HL-60/S4 (cell line): ENCODE results near the gene MRPL10.

Experiments
- in situ Hi-C: fragments of 300-500 bp; cut with MboI; formaldehyde crosslinking; loops from 2 replicates; pipeline ENCODE4 v1.14.3; 2022; ENCODE audit warnings: low sequenced_read_pairs

MRPL10 gene

GRCh38 chr17:47840742-47841487 is 9.6 kb upstream of the MRPL10 start, which contains the start of gene SCRN2:
SCRN2 (minus strand) TSS chr17:47841273; CDS start chr17:47840843, 430 bp downstream.
- in situ Hi-C loops, result loop anchor here (5.0 kb wide), 1 partner anchor 51 kb away; no protein-coding TSS in a partner anchor

DNA sequence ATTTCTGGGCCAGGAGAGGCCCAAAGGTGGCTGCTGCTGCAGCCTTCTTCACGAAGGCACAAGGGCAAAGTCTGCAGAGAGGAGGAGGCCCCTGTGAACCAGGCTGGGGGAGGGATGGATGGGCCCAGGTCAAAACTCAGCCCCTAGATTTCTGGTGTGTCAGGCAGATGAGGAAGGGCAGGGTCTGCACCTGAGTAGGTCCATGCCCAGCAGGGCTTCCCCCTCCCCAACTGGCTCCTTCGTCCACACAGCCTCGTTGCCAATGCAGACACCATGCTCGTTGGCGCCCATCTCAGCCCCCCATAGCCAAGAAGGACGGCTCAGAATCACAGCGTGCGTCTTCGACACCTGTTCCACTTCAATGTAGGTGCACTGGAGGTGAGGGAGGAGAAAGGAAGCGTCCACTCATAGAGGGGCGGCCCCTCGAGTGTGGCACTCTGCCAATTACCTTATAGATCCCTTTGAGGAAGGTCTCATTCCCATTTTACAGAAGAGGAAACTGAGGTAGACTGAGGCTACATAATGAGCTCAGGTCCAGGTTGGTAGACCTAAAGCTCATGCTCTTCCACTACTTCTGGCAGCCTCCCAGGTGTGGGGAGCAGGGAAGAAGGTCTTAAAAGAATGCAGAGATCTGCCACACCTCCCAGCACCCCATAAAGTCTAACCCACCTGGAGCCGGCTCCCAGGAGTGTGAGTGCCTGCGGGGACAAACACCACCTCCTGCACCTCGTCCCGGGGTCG is 8.8 kb upstream of the MRPL10 start:
- in situ Hi-C loops, result loop anchor here (5.0 kb wide), 1 partner anchor 52 kb away; no protein-coding TSS in a partner anchor

DNA sequence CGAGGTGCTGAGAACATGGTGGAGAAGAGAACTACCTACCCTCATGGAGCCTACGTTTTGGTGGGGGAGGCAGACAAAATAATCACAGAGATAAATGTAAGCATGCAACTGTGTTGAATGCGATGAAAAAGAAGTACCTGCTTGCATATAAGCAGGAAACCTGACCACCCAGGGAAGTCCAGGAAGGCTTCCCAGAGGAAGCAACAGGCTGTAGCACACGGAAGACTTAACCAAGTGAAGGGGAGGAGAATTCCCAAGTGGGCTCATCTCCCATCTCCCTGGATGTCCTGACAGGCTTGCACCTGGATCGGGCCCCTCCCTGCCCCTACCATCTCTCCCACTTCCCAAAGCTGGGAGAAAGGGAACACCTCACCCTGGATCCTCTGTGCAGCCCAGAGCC is 7.7 kb upstream of the MRPL10 start:
- in situ Hi-C loops, result loop anchor here (10.0 kb wide), 1 partner anchor 176 kb away; no protein-coding TSS in a partner anchor

GRCh38 chr17:47838636-47839035 is 7.3 kb upstream of the MRPL10 start:
- in situ Hi-C loops, result loop anchor here (10.0 kb wide), 1 partner anchor 176 kb away; no protein-coding TSS in a partner anchor

DNA sequence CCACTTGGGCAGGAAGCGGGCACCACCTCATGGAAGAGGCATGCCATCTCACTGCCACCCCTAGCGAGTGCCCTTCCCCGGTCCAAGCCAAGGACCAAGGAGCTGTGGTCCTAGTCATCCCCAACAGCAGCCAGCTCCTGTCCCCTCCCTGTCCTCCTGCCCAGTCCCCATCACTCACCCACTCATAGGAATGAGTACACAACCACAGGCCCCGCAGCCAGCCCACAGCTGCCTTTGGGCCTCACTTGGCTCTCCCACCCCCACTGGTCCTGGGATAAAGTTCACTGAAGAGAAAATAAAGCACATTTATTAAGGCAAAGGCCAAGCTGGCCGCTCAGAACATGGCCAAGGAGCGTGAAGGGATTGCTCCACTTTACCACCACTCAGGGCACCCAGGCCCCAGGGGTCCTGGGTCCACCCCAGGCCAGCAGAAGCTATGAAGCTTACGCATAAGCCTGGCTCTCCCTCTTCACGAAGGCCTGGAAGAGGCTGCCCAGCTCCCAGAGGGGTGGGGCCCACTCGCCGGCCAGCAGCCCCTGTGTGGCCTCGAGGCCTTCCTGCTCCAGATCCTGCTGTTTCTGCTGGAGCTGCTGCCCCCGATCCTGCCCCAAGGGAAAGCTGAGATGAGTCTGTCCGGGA is 6.2 kb upstream of the MRPL10 start:
- in situ Hi-C loops, result loop anchor here (10.0 kb wide), 1 partner anchor 177 kb away; no protein-coding TSS in a partner anchor

GRCh38 chr17:47836601-47837000 is 5.3 kb upstream of the MRPL10 start:
- in situ Hi-C loops, result loop anchor here (10.0 kb wide), 1 partner anchor 178 kb away; no protein-coding TSS in a partner anchor

- in situ Hi-C loops, result loop anchor here (10.0 kb wide), 1 partner anchor 180 kb away; no protein-coding TSS in a partner anchor
These were observed 3.4 kb upstream of the MRPL10 start for GRCh38 chr17:47834756-47835155.

GRCh38 chr17:47831934-47832327 is 590 bp upstream of the MRPL10 start:
- in situ Hi-C loops, result loop anchor here (10.0 kb wide), 1 partner anchor 183 kb away; no protein-coding TSS in a partner anchor

GRCh38 chr17:47830396-47831002 is 842 bp downstream of the MRPL10 start:
- in situ Hi-C loops, result loop anchor here (10.0 kb wide), 1 partner anchor 184 kb away; no protein-coding TSS in a partner anchor

DNA sequence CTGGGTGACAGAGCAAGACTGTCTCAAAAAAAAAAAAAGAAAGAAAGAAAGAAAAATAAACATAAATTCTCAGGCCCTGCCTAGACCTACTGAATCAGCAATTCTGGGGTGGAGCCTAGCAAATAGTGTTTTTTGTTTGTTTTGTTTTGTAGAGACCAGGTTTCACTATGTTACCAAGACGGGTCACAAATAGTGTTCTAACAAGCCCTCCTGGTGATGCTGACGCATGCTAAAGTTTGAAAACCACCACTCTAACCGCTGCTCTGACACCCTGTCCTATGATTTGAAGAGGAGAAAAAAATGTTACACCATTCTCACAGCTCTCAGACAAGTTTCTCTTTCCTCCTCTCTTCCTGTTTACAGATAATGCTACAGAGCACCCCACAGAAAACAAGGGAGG is 1.5 kb downstream of the MRPL10 start:
- in situ Hi-C loops, result loop anchor here (10.0 kb wide), 1 partner anchor 185 kb away; no protein-coding TSS in a partner anchor

DNA sequence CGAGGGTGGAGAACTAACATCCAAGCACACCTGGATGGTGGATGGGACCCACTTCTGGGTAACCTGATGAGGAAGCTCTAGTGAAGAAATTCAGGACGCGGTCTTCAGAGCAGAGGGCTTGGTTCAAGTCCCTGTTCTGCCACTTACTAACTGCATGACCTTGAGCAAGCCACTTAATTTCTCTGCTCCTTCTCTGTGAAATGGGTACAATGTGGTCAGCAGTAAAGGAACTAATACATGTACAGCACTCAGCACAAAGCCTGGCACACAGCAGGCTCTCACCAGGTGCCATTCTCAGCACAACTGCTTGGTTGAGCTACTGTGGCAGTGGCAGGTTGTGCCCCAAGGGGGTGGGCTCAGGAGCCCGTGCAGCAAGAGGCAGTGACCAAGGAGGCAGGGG is 7.8 kb downstream of the MRPL10 start:
- in situ Hi-C loops, result no loop called here

- in situ Hi-C loops, result no loop called here
These were observed 8.6 kb downstream of the MRPL10 start for GRCh38 chr17:47822785-47823184.

DNA sequence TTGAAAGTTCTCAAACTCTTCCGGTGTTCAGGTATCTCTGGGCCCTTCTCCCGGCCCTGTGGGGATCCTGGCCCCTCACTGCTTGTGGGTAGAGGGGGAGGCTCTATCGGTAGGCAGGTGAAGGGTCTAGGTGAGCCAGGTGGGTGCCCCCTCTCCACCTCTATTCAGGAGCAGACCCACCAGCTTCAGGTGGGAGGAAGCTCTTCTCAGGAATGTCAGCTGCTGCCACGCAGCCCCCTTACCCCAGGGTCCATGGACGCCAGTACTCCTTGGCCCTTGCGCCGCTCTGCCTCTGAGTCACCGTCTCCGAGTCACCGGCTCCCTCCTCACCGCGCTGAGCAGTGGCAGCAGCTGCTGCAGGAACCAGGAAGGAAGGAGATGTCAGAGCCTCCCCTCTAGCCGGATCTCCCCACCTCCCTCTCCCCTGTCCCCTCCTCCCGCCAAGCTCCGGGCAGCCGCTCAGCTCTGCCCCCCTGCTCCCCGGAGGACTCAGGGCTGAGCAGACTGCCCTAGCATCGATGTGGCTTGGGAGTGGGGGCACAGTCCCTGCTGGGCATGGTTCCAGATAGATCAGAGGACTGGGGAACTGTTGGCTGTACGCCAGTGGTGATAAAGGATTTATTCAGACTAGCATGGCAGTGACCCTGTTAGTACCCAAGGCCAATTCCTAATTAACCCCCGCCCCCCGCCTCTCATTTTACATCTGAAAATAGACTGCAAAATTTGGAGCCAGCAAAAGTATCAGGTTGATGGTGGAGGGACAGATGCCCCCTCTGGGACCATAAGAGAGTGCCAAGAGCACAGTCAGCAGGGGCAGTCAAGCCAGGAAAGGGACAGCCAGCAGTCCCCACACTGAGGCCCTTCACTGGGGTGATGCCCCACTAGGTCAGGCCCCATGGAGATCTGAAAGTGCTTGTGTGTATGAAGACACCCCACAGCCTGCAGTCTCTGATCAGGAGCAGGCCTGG is 9.6 kb downstream of the MRPL10 start, which contains the start of gene OSBPL7:
Gene OSBPL7, minus strand, starts transcription at position 371 of the 968 bp plus-strand sequence. CDS start 1,516 bp downstream, outside the sequence.
- in situ Hi-C loops, result no loop called here

- in situ Hi-C loops, result no loop called here
These were observed 10.3 kb downstream of the MRPL10 start for GRCh38 chr17:47821031-47821423.

DNA sequence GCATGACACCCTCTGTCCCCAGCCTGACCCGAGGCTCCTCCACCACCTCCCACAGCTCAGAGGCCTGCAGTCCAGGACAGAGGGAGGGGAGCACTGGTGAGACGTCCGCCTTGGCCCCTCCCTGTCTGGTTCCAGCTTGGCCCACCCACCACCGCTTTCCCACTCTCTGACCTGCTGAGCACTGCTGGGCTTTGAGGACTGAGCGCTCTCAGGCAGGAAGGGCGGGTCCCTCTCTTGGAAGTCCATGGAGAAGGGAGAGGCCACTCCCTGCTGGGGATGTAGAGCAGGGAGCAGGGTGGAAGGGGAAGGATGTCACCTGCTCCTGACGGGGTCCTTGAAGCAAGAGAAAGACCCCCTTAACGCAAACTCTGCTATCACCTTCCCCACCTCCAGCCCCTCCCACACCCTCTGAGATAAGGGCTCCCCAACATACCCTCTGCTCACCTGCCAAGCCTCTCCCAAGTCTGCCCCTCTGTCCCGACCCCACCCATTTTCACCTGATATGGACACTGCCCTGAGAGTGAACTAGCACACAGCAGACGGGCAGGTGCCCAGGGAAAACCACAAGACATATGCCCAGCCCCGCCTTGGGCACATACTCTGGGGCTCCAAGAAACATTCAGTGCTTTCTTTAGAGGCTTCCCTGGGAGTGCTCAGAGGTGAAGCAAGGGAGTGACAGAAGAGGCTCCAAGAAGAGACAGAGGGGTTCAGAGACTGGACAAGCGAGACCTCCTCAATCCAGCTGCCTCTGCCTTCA is 11.1 kb downstream of the MRPL10 start:
- in situ Hi-C loops, result no loop called here

DNA sequence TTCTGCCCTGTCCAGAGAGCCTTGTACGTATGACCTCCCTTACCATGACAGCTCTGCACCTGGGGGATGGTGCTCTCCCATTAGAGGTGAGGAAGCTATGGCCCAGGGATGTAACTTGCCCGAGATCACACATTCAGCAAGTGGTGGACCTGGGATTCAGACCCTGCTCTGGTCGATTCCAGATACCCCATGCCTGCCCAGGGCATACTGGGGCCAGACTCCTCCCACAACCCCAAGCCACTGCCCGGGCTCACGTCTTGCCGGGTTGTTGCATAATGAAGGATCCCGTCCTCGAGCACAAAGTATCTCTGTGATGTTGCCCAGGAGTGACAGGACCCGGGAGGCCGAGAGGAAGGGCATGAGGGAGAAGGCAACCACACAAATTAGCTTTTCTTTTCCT is 11.9 kb downstream of the MRPL10 start:
- in situ Hi-C loops, result no loop called here

- in situ Hi-C loops, result no loop called here
These were observed 13.2 kb downstream of the MRPL10 start for GRCh38 chr17:47818002-47818695.

DNA sequence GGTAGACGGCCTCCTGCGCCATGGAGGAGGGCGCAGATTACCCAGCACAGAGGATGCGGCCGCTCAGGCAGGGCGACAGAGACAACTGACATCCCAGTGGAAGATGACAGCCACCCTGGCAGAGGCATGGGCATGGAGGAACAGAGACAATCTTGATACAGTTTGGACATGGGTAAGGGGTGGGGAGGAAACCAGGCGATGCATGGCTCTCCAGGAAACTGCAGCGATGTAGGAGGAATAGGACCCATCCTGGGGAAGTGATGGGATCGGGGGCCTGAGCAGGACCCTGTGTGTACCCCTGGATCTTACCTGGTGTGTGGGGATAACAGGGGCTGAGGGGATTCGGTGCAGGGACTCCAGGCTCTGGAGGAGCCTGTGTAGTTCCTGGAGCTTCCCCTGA is 14.4 kb downstream of the MRPL10 start:
- in situ Hi-C loops, result no loop called here
